NCI-H2107 (cell line): ENCODE data around the gene ZCCHC12.
"Not testable (repeated sequence)": the region's sequence is repeated elsewhere in the genome, so short reads cannot be mapped to it uniquely, and the experiment has no call there.

ENCODE experiments used
- DNase-seq: peaks from one replicate; lab custom pipeline; 2025; lab: John Stamatoyannopoulos, UW

The ZCCHC12 gene

GRCh38 chrX:118823263-118824172 lies at the start of gene ZCCHC12:
ZCCHC12 (plus strand) TSS chrX:118823824; CDS start chrX:118825245, 1,421 bp downstream.
- DNase-seq, result peak; percentile 64

GRCh38 chrX:118779581-118779980 lies 44.0 kb upstream of the ZCCHC12 start:
- no peak for DNase-seq

GRCh38 chrX:118780509-118780908 lies 43.1 kb upstream of the ZCCHC12 start:
- DNase-seq, result no peak

GRCh38 chrX:118780911-118781310 lies 42.7 kb upstream of the ZCCHC12 start:
- DNase-seq, result no peak

GRCh38 chrX:118795528-118796280 lies 27.9 kb upstream of the ZCCHC12 start:
- no peak for DNase-seq

GRCh38 chrX:118802857-118803256 lies 20.8 kb upstream of the ZCCHC12 start:
- no peak for DNase-seq

DNA sequence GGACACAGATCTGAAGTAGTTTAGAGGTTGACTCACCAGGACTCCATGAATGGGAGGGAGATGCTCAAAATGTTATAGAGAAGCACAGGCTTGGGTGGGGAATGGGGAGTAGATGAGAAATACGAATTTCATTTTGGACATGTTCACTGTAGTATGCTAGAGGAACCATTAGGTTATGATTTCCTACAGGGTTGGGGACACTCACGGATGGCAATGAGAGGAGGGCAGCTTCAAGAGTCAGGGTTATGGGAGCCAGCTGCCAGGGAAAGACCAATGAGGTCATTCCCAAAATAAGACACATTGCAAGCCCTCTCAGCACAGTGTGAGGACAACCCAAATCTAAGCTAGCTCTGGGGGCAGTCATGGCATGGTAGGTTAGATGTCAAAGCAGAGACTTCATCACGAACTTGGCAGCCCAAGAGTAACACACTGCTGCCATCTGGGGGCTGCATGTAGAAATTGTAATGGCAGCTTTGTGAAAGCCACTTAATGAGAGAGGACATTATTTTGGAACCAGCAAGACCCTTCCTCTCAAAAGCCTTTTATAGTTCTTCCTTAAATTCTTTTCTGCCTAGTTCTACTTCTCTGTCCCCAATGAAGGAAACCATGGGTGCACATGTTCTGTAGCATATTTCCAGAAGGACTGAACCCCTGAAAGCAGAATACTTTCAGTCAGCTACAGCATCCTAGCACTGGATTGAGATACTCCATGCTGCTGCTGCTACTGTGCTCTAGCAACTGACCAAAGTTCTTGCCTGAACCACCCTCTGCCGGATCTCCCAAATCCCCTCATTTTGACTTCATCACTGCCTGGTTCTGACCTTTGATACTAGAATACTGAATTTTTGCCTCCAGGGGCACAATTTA lies 16.2 kb upstream of the ZCCHC12 start:
- DNase-seq, result peak; percentile 13

DNA sequence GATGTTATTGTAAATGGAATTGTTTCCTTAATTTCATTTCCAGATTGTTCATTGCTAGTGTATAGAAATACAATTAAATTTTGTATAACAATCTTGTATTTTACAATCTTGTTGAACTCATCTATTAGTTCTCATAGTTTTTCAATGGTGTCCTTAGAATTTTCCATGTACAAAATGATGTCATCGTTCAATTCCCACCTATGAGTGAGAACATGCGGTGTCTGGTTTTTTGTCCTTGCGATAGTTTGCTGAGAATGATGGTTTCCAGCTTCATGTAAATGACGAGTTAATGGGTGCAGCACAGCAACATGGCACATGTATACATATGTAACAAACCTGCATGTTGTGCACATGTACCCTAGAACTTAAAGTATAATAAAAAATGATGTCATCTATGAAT lies 6.4 kb upstream of the ZCCHC12 start:
- not testable (repeated sequence) for DNase-seq

DNA sequence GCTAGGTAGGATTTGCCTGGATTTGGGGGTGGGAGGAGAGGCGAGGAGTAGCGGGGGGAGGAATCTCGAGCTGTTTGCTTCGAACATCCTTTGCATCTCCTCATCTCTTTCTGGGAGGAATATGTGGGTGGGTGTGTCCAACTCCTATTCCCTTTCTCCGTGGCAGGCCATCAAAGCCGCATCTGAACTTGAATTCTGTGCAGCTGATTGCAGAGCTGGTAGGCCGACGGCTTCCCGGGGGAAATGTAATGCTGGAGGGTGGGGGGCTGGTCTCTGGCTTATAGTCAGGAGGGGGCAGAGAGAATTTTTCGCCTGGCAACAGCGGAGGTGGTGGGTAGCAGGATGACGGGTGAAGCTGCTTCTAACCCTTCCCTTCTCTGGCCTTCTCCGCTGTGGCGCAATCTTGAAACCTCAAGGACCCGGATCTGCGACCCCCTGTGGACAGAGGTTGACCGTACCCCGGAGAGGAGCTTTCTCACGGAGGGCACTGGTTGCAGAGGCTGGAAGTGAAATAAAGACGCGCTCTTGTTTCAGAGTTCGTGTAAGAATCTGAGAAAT lies 628 bp downstream of the ZCCHC12 start:
- no peak for DNase-seq

- no peak for DNase-seq
Observed at GRCh38 chrX:118825227-118825626, 1.6 kb downstream of the ZCCHC12 start.

DNA sequence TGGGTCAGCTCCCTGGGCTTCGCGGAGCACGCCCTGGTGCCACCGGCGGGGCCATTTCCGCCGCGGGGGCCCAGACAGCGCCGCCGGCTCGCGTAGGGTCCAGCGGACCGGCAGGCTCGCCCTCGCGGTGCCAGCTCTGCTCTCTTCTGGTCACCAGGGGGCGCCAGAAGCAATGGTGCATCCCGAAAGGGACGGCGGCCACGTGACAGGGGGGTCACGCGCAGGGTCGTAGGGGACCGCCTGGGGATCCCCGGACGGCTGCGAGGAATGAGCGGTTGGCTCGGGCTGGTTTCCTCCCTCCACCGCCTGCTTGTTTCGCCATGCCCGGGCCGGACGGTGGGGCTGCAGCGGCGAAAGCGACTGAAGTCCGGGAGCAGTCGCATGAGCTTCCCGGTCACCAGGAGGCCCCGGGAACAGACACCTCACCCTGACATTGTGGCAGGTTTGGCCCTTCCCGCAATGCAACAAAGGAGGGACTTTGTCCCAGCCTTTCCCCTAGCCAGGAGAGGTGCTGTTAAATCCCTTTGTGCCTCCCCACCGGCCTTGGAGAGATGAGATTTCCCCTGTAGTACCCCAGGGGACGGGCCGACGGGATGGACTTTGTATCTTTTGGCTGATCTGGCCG lies 15.8 kb downstream of the ZCCHC12 start:
- DNase-seq, result peak; percentile 15

DNA sequence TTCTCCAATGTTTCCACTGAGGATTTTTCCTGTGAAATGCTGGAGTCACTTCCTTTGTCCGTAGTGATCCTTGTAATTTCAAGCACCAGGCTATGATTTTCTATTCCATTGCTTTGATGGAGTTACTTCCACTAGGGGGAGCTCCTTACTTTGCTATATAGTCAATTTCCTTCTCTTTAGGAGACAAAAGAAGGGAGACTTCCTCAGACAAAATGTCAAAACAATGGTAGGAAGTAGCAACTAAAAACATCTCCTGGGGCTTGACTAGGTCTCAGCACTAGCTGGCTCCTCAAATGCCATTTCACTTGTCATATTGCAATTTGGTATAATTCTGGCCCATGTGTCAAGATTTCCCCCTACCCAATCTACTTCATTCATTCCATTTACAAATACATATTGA lies 24.1 kb downstream of the ZCCHC12 start:
- peak; percentile 6 for DNase-seq

- no peak for DNase-seq
Observed at GRCh38 chrX:118853596-118853995, 30.0 kb downstream of the ZCCHC12 start.

GRCh38 chrX:118855681-118856310 lies 32.2 kb downstream of the ZCCHC12 start:
- DNase-seq, result no peak

DNA sequence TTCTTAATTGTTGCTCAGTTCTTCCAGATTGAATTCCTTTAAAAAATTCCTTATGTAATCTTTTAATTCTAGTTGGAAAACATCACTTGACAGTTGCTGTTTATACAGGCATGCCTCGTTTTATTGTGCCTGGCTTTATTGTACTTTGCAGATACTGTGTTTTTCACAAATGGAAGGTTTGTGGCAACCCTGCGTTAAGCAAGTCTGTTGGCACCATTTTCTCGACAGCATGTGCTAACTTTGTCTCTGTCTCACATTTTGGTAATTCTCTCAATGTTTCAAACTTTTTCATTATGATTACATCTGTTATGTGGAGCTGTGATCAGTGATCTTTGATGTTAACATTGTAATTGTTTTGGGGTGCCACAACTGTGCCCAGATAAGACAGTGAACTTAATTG lies 33.4 kb downstream of the ZCCHC12 start:
- no peak for DNase-seq

DNA sequence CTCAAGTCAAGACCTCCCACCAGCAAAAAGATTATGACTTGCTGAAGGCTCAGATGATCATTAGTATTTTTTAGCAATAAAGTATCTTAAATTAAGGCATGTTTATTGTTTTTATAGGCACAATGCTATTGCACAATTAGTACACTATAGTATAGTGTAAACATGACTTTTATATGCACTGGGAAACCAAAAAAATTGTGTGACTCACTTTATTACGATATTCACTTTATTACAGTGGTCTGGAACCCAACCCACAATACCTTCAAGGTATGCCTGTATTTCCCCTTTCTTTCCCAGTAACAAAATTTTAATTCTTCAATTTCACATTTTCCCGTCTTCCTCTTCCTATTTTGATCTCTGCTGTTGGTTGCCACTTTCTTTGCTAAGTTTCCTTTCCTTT lies 37.7 kb downstream of the ZCCHC12 start:
- no peak for DNase-seq

GRCh38 chrX:118862091-118862490 lies 38.5 kb downstream of the ZCCHC12 start:
- DNase-seq, result no peak

GRCh38 chrX:118862979-118863378 lies 39.4 kb downstream of the ZCCHC12 start:
- no peak for DNase-seq

- no peak for DNase-seq
Observed at GRCh38 chrX:118864063-118864635, 40.5 kb downstream of the ZCCHC12 start.

- no peak for DNase-seq
Observed at GRCh38 chrX:118865231-118865630, 41.6 kb downstream of the ZCCHC12 start.
